C4-2B (cell line): ENCODE data around the gene SRCAP.

Experiments used
- ZFX ChIP-seq: fragments of 450-650 bp; IDR thresholded peaks from 2 replicates; pipeline ENCODE4 v1.6.1; 2017
- TF ChIP-seq, protein P1 (sequence below): fragments of 450-650 bp; conservative IDR thresholded peaks from 2 replicates; pipeline ENCODE4 v1.5.1; 2017; ENCODE audit warnings: mild to moderate bottlenecking

DNA sequence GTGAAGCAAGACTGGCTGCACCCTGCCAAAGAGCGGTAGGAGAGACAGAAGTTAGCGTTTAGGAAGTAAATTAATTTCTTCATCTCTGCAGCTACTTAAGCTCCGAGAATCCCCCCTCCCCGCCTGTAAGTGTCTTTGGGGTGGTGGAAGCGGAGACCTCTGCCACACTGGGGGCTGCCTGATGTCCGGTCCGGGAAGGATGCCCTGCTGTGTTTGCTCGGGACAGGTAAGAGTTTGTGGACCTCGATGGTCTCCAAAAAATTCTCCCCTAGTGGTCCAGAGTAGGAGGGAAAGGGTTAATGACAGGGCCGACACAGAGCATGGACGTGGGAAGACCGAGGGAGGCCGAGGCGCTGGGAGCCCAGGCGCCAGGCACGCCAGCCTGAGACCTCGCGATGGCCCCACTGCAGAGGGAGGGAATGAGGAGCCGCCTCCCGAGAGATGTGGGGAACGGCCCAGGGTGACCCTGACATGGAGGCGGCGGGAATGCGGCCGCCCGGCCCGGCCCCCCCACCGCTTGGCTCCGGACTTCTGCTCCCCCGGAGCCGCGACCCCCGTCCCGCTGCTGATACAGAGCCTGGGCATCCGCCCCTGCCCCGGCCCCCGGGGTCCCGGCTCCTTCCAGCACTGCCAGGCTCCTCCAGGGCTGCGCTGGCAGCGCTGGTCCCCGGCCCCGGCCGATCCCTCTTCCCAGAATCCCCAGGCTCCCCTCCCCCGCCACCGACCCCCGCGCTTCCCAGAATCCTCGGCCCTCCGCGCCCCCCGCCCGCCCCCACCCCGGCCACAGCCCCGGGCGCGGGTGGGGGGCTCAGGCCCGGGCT, 87.4 kb downstream of the SRCAP start:
- TF ChIP-seq, protein P1, sequence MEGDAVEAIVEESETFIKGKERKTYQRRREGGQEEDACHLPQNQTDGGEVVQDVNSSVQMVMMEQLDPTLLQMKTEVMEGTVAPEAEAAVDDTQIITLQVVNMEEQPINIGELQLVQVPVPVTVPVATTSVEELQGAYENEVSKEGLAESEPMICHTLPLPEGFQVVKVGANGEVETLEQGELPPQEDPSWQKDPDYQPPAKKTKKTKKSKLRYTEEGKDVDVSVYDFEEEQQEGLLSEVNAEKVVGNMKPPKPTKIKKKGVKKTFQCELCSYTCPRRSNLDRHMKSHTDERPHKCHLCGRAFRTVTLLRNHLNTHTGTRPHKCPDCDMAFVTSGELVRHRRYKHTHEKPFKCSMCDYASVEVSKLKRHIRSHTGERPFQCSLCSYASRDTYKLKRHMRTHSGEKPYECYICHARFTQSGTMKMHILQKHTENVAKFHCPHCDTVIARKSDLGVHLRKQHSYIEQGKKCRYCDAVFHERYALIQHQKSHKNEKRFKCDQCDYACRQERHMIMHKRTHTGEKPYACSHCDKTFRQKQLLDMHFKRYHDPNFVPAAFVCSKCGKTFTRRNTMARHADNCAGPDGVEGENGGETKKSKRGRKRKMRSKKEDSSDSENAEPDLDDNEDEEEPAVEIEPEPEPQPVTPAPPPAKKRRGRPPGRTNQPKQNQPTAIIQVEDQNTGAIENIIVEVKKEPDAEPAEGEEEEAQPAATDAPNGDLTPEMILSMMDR: no peak
- peak; percentile 42; the same call in 1 of the 2 replicates for TF ChIP-seq ZFX
